HCT116 (cell line): ENCODE data around the gene SAYSD1. TPM values are rescaled to one million over a fixed set of nuclear protein-coding genes. Genes with fewer than 3 reads are reported as not detected.

Experiments
- ATAC-seq: fragments of 200-7000 bp; cut with Tn5 transposase; 2 replicates; pipeline ENCODE4 v1.9.1; 2020; ENCODE audit warnings: mild to moderate bottlenecking, moderate library complexity
- BruUV-seq: library from RNA; stranded (reverse); fragments of 400-500 nt; replicated peaks from 2 replicates; lab custom pipeline; 2021; lab: Mats Ljungman, UMichigan
- CTCF ChIA-PET: fragments of 300-600 bp; sonication (Branson Sonifier 250); formaldehyde crosslinking; loops from one replicate; lab custom pipeline; 2021; ENCODE audit warnings: antibody characterized with exemption; lab: Charles Lee
- POLR2A ChIA-PET: fragments of 300-600, 350-600 bp; sonication (Branson Sonifier 250); formaldehyde crosslinking; loops from one replicate; lab custom pipeline; 2021; ENCODE audit warnings: antibody characterized with exemption; lab: Charles Lee
- RAD21 ChIA-PET, 2 experiments: fragments of 300-600 bp; sonication (Branson Sonifier 250); formaldehyde crosslinking; loops; one replicate each; lab custom pipeline; 2023; ENCODE audit warnings: low total read pairs in 2 of 2; ENCODE audit not compliant: uncharacterized antibody in 2 of 2, unreplicated experiment in 2 of 2, low non-redundant PET in 1 of 2; lab: Charles Lee
- DNase-seq: peaks from one replicate; pipeline ENCODE4 v3.0.0-alpha.2; 2010; ENCODE audit warnings: low read depth, low spot score
- H2AFZ ChIP-seq: fragments of 200-600 bp; shearing (Covaris generic), sonication (generic); 2 replicates; pipeline ENCODE4 v1.6.1; 2017; ENCODE audit warnings: low read depth, mixed run types, mixed read lengths, antibody characterized with exemption, low read length; ENCODE audit not compliant: poor library complexity, severe bottlenecking
- H3K27ac ChIP-seq: 2 replicates; pipeline ENCODE4 v1.5.1; 2012; ENCODE audit warnings: low read depth, low read length
- H3K27me3 ChIP-seq: fragments of 200-600 bp; sonication (generic); 2 replicates; pipeline ENCODE4 v1.6.1; 2016; ENCODE audit warnings: mixed run types, low read length, mixed read lengths; ENCODE audit not compliant: insufficient read depth
- H3K36me3 ChIP-seq, 2 experiments: fragments of 200-500 bp in 1 of 2; fragments of 200-600 bp in 1 of 2; sonication (Bioruptor generic) in 1 of 2; sonication (generic) in 1 of 2; 2 replicates each; pipeline versions ENCODE4 v1.5.1 to v1.6.1; 2014 to 2016; ENCODE audit warnings: low read length in 2 of 2, inconsistent platforms in 1 of 2, mixed read lengths in 1 of 2, mixed run types in 1 of 2; ENCODE audit not compliant: insufficient read depth in 2 of 2, control insufficient read depth in 1 of 2
- H3K4me1 ChIP-seq, 2 experiments: fragments of 200-600 bp in 1 of 2; sonication (generic) in 1 of 2; 2 replicates each; pipeline versions ENCODE4 v1.5.1 to v1.6.1; 2012 to 2017; ENCODE audit warnings: low read length in 2 of 2, inconsistent platforms in 1 of 2, mild to moderate bottlenecking in 1 of 2, mixed read lengths in 1 of 2, mixed run types in 1 of 2, moderate library complexity in 1 of 2; ENCODE audit not compliant: insufficient read depth in 2 of 2, control insufficient read depth in 1 of 2
- H3K4me2 ChIP-seq: fragments of 200-600 bp; sonication (generic); 2 replicates; pipeline ENCODE4 v1.6.1; 2017; ENCODE audit warnings: mixed run types, low read length, mixed read lengths
- H3K4me3 ChIP-seq, 2 experiments: fragments of 200-600 bp in 1 of 2; sonication (generic) in 1 of 2; replicated peaks in 1 of 2; 2 replicates each; pipeline ENCODE4 v1.5.1; 2011 to 2016; ENCODE audit warnings: low read length in 2 of 2, control low read depth in 1 of 2, low read depth in 1 of 2, mild to moderate bottlenecking in 1 of 2, mixed read lengths in 1 of 2, mixed run types in 1 of 2
- H3K79me2 ChIP-seq: fragments of 200-600 bp; sonication (generic); 2 replicates; pipeline ENCODE4 v1.6.1; 2017; ENCODE audit warnings: mild to moderate bottlenecking, mixed run types, low read length, moderate library complexity, mixed read lengths; ENCODE audit not compliant: insufficient read depth
- H3K9ac ChIP-seq: fragments of 200-600 bp; sonication (generic); 2 replicates; pipeline ENCODE4 v1.6.1; 2016; ENCODE audit warnings: low read length, mixed read lengths
- H3K9me2 ChIP-seq: fragments of 200-600 bp; sonication (generic), shearing (Covaris generic); 2 replicates; pipeline ENCODE4 v1.6.1; 2017; ENCODE audit warnings: mixed run types, mild to moderate bottlenecking, moderate library complexity; ENCODE audit not compliant: insufficient read depth
- H3K9me3 ChIP-seq, 2 experiments: fragments of 200-500 bp in 1 of 2; fragments of 200-600 bp in 1 of 2; sonication (Bioruptor generic) in 1 of 2; sonication (generic) in 1 of 2; 2 replicates each; pipeline ENCODE4 v1.6.1; 2014 to 2017; ENCODE audit warnings: low read length in 2 of 2, mixed read lengths in 2 of 2, inconsistent platforms in 1 of 2, low read depth in 1 of 2, mild to moderate bottlenecking in 1 of 2, mixed run types in 1 of 2, moderate library complexity in 1 of 2; ENCODE audit not compliant: control insufficient read depth in 1 of 2, insufficient read depth in 1 of 2
- H4K20me1 ChIP-seq: fragments of 200-600 bp; sonication (generic), shearing (Covaris generic); 2 replicates; pipeline ENCODE4 v1.6.1; 2017; ENCODE audit warnings: mixed run types, mild to moderate bottlenecking, moderate library complexity; ENCODE audit not compliant: insufficient read depth
- CEBPB ChIP-seq: IDR thresholded peaks from 2 replicates; pipeline ENCODE4 v1.6.1; 2012; ENCODE audit warnings: low read depth
- EGR1 ChIP-seq: IDR thresholded peaks from 2 replicates; pipeline ENCODE4 v1.6.1; 2012; ENCODE audit warnings: low read depth
- ELF1 ChIP-seq: IDR thresholded peaks from 2 replicates; pipeline ENCODE4 v1.6.1; 2012; ENCODE audit warnings: low read depth, borderline replicate concordance
- EZH2 ChIP-seq: fragments of 200-600 bp; sonication (generic); IDR thresholded peaks from 2 replicates; pipeline ENCODE4 v1.6.1; 2017; ENCODE audit warnings: antibody characterized with exemption, mixed run types
- FOSL1 ChIP-seq: IDR thresholded peaks from 2 replicates; pipeline ENCODE4 v1.6.1; 2012; ENCODE audit warnings: low read depth
- JUND ChIP-seq: IDR thresholded peaks from 2 replicates; pipeline ENCODE4 v1.6.1; 2012
- POLR2A ChIP-seq: IDR thresholded peaks from 2 replicates; pipeline ENCODE4 v1.7.0; 2011; ENCODE audit warnings: borderline replicate concordance; ENCODE audit not compliant: insufficient read depth, insufficient read length; ENCODE audit errors: extremely low read depth
- RAD21 ChIP-seq: IDR thresholded peaks from 2 replicates; pipeline ENCODE4 v1.6.1; 2012; ENCODE audit warnings: low read depth, mild to moderate bottlenecking
- REST ChIP-seq: IDR thresholded peaks from 2 replicates; pipeline ENCODE4 v1.6.1; 2012; ENCODE audit warnings: low read depth
- SP1 ChIP-seq: IDR thresholded peaks from 2 replicates; pipeline ENCODE4 v1.6.1; 2012; ENCODE audit warnings: low read depth
- YY1 ChIP-seq: IDR thresholded peaks from 2 replicates; pipeline ENCODE4 v1.6.1; 2011; ENCODE audit warnings: low read length, low read depth, moderate library complexity, mild to moderate bottlenecking; ENCODE audit not compliant: insufficient replicate concordance; ENCODE audit errors: extremely low read depth
- ZBTB33 ChIP-seq: IDR thresholded peaks from 2 replicates; pipeline ENCODE4 v1.6.1; 2011; ENCODE audit warnings: mild to moderate bottlenecking, low read length, moderate library complexity; ENCODE audit not compliant: insufficient replicate concordance; ENCODE audit errors: extremely low read depth
- ZFX ChIP-seq: fragments of 450-650 bp; IDR thresholded peaks from 2 replicates; pipeline ENCODE4 v1.6.1; 2017
- ZNF274 ChIP-seq: fragments of 200-500 bp; sonication (Bioruptor generic); IDR thresholded peaks from 2 replicates; pipeline ENCODE4 v1.6.1; 2014; ENCODE audit warnings: mild to moderate bottlenecking, low read depth, low read length, inconsistent platforms
- intact Hi-C: fragments of 100-400 bp; cut with micrococcal nuclease; formaldehyde crosslinking; loops from 2 replicates; pipeline ENCODE4 v1.10.0; 2022
- total RNA-seq: library from RNA; stranded (reverse); gene quantifications from one replicate; pipeline ENCODE4 v1.2.1, GENCODE V29; 2021; ENCODE audit not compliant: unreplicated experiment

Gene SAYSD1
- total RNA-seq, 1 experiment from 2014 or later: 10.1 TPM

GRCh38 chr6:39156801-39157200 is 41.8 kb upstream of the SAYSD1 start:
- ChIA-PET CTCF (no interaction called here), POLR2A (no interaction called here), RAD21 (no interaction called here)
- BruUV-seq: no TSS peak
- Histone ChIP-seq H3K79me2 (no peaks in the 10 kb centered on the region), H3K9me2 (no peaks in the 10 kb centered on the region), H3K36me3 (no peaks in the 10 kb centered on the region), H3K4me1 (no peaks in the 10 kb centered on the region), H3K9me3 (no peaks in the 10 kb centered on the region), H2AFZ (no peak overlapping the region), H3K27me3 (peaks cover 8% of the 10 kb centered on the region), H3K27ac (no peak overlapping the region), H4K20me1 (no peaks in the 10 kb centered on the region), H3K4me3 (no peak overlapping the region), H3K4me2 (no peak overlapping the region), H3K9ac (no peak overlapping the region)
- DNase-seq: no peak
- no peak for ATAC-seq
- intact Hi-C loops: loop anchor here (5.0 to 10.0 kb wide), 2 partner anchors 152 to 184 kb away; no protein-coding TSS in a partner anchor
- TF ChIP-seq FOSL1 (no peak), EZH2 (no peak), SP1 (no peak), CEBPB (no peak), ZNF274 (no peak)

GRCh38 chr6:39154705-39155104 is 39.7 kb upstream of the SAYSD1 start:
- Histone ChIP-seq H3K4me3 (no peak overlapping the region), H3K4me2 (no peak overlapping the region), H3K9me2 (no peaks in the 10 kb centered on the region), H3K27me3 (peaks cover 28% of the 10 kb centered on the region), H3K27ac (no peak overlapping the region), H3K79me2 (no peaks in the 10 kb centered on the region), H3K36me3 (no peaks in the 10 kb centered on the region), H4K20me1 (no peaks in the 10 kb centered on the region), H2AFZ (no peak overlapping the region), H3K4me1 (no peaks in the 10 kb centered on the region), H3K9ac (no peak overlapping the region), H3K9me3 (no peaks in the 10 kb centered on the region)
- DNase-seq: no peak
- intact Hi-C loops: loop anchor here (5.0 to 10.0 kb wide), 2 partner anchors 150 to 182 kb away; no protein-coding TSS in a partner anchor
- ChIA-PET CTCF (no interaction called here), RAD21 (no interaction called here), POLR2A (no interaction called here)
- ATAC-seq: no peak
- BruUV-seq: no TSS peak
- no peak for TF ChIP-seq RAD21
- TF ChIP-seq POLR2A: no peak
- no peak for TF ChIP-seq ZBTB33
- TF ChIP-seq EGR1: no peak
- TF ChIP-seq YY1: no peak
- TF ChIP-seq ZFX: no peak
- TF ChIP-seq EZH2: no peak
- no peak for TF ChIP-seq SP1
- TF ChIP-seq REST: no peak
- no peak for TF ChIP-seq JUND
- TF ChIP-seq CEBPB: no peak
- no peak for TF ChIP-seq ELF1
